MM.1S (cell line): ENCODE results near the gene WDFY3.

Experiments
- DNase-seq: peaks from one replicate; pipeline ENCODE4 v3.0.0-alpha.2; 2015
- H2AFZ ChIP-seq: fragments of 300-600 bp; sonication (generic); 2 replicates; pipeline ENCODE4 v1.6.0; 2016; ENCODE audit warnings: antibody characterized with exemption, low read length
- H3F3A ChIP-seq: fragments of 300-600 bp; sonication (generic); 2 replicates; pipeline ENCODE4 v1.6.1; 2016; ENCODE audit warnings: mild to moderate bottlenecking, antibody characterized with exemption, low read length, moderate library complexity, mixed read lengths; ENCODE audit not compliant: insufficient read depth
- H3K27ac ChIP-seq: fragments of 300-600 bp; sonication (generic); 2 replicates; pipeline ENCODE4 v1.5.1; 2016; ENCODE audit warnings: mild to moderate bottlenecking, low read length
- H3K27me3 ChIP-seq: fragments of 300-600 bp; sonication (generic); replicated peaks from 2 replicates; pipeline ENCODE4 v1.6.0; 2016; ENCODE audit warnings: low read length; ENCODE audit not compliant: insufficient read depth
- H3K36me3 ChIP-seq: fragments of 300-600 bp; sonication (generic); replicated peaks from 2 replicates; pipeline ENCODE4 v1.6.1; 2016; ENCODE audit warnings: mild to moderate bottlenecking, low read length, mixed read lengths; ENCODE audit not compliant: insufficient read depth
- H3K4me1 ChIP-seq: fragments of 300-600 bp; sonication (generic); 2 replicates; pipeline ENCODE4 v1.6.1; 2016; ENCODE audit warnings: low read length, mixed read lengths
- H3K4me2 ChIP-seq: fragments of 300-600 bp; sonication (generic); 2 replicates; pipeline ENCODE4 v1.6.0; 2016; ENCODE audit warnings: low read depth, low read length
- H3K4me3 ChIP-seq: fragments of 300-600 bp; sonication (generic); 2 replicates; pipeline ENCODE4 v1.5.1; 2016; ENCODE audit warnings: low read length, mixed read lengths
- H3K79me2 ChIP-seq: fragments of 300-600 bp; sonication (generic); 2 replicates; pipeline ENCODE4 v1.6.1; 2016; ENCODE audit warnings: mixed run types, low read length, mixed read lengths
- H3K9ac ChIP-seq: fragments of 300-600 bp; sonication (generic); 2 replicates; pipeline ENCODE4 v1.6.1; 2016; ENCODE audit warnings: low read length, mixed read lengths
- H3K9me2 ChIP-seq: fragments of 300-600 bp; sonication (generic); replicated peaks from 2 replicates; pipeline ENCODE4 v1.6.1; 2016; ENCODE audit warnings: mild to moderate bottlenecking, low read length, mixed read lengths; ENCODE audit not compliant: insufficient read depth
- H3K9me3 ChIP-seq: fragments of 300-600 bp; sonication (generic); replicated peaks from 2 replicates; pipeline ENCODE4 v1.6.1; 2016; ENCODE audit warnings: mild to moderate bottlenecking, low read length, mixed read lengths; ENCODE audit not compliant: insufficient read depth
- H4K20me1 ChIP-seq: fragments of 300-600 bp; sonication (generic); 2 replicates; pipeline ENCODE4 v1.6.1; 2016; ENCODE audit warnings: mild to moderate bottlenecking, low read length, moderate library complexity, mixed read lengths; ENCODE audit not compliant: insufficient read depth
- EZH2 ChIP-seq: fragments of 300-600 bp; sonication (generic); optimal IDR thresholded peaks from 2 replicates; pipeline ENCODE3; 2017; ENCODE audit warnings: low read depth, mild to moderate bottlenecking, antibody characterized with exemption, low read length, mixed read lengths
- EZH2phosphoT487 ChIP-seq: fragments of 300-600 bp; sonication (generic); IDR thresholded peaks from 2 replicates; pipeline ENCODE4 v1.6.1; 2018; ENCODE audit warnings: antibody characterized with exemption, low read length
- TF ChIP-seq, protein P1 (sequence below): fragments of 300-600 bp; sonication (generic); IDR thresholded peaks from 2 replicates; pipeline ENCODE4 v1.5.1; 2016; ENCODE audit warnings: antibody characterized with exemption, low read length, mixed read lengths

Gene WDFY3

DNA sequence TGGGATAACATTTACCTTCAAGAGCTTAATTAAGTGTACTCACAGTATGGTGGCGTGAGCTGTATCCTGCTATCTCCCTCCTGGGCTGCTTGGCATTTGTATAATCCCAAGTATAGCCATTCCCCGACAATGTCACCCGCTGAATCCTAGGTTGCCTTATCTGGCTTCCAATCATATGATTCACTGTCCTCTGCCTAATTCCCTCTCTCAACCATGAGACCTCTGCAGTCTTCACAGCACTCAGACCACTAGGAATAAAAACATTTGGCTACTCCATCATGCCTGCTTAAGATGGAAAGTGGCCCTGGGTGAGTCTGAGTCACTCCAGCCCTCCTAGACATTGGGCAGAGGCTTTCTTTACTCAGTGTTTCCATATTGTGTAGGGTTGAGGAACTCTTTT lies 28.9 kb upstream of the WDFY3 start:
- Histone ChIP-seq H3F3A (no peaks in the 10 kb centered on the region), H3K27me3 (no peaks in the 10 kb centered on the region), H3K9me3 (no peaks in the 10 kb centered on the region), H3K27ac (no peak overlapping the region), H3K79me2 (no peaks in the 10 kb centered on the region), H3K9me2 (no peaks in the 10 kb centered on the region), H3K4me2 (no peak overlapping the region), H3K4me1 (no peaks in the 10 kb centered on the region), H3K36me3 (no peaks in the 10 kb centered on the region), H3K4me3 (no peak overlapping the region), H2AFZ (no peak overlapping the region), H4K20me1 (no peaks in the 10 kb centered on the region), H3K9ac (no peak overlapping the region)
- DNase-seq: no peak
- TF ChIP-seq, protein P1, sequence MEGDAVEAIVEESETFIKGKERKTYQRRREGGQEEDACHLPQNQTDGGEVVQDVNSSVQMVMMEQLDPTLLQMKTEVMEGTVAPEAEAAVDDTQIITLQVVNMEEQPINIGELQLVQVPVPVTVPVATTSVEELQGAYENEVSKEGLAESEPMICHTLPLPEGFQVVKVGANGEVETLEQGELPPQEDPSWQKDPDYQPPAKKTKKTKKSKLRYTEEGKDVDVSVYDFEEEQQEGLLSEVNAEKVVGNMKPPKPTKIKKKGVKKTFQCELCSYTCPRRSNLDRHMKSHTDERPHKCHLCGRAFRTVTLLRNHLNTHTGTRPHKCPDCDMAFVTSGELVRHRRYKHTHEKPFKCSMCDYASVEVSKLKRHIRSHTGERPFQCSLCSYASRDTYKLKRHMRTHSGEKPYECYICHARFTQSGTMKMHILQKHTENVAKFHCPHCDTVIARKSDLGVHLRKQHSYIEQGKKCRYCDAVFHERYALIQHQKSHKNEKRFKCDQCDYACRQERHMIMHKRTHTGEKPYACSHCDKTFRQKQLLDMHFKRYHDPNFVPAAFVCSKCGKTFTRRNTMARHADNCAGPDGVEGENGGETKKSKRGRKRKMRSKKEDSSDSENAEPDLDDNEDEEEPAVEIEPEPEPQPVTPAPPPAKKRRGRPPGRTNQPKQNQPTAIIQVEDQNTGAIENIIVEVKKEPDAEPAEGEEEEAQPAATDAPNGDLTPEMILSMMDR: no peak
- no peak for TF ChIP-seq EZH2phosphoT487
- TF ChIP-seq EZH2: no peak

DNA sequence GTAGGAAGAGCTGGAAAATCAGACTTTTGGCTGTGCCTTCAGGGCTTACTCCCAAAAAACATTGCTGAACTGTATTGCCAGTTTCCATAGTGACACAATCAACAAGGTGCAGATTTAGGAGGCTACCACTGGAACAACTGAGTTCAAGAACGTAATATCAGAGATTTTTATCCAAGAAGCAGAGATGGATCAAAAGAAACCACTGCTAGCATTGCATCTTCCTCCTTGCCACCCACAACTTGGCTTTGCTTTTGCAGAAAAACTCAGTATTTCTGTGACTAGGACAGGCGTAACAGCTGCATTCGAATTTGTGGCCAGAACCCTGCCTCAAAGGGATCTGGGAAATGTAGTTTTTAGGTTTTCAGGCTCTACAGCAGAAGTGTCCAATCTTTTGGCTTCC lies 27.8 kb upstream of the WDFY3 start:
- Histone ChIP-seq H4K20me1 (no peaks in the 10 kb centered on the region), H3K4me3 (no peak overlapping the region), H3K9me2 (no peaks in the 10 kb centered on the region), H3K27me3 (no peaks in the 10 kb centered on the region), H3K9ac (no peak overlapping the region), H3K4me2 (no peak overlapping the region), H3K36me3 (no peaks in the 10 kb centered on the region), H3K9me3 (no peaks in the 10 kb centered on the region), H3F3A (no peaks in the 10 kb centered on the region), H3K27ac (no peak overlapping the region), H3K79me2 (no peaks in the 10 kb centered on the region), H2AFZ (no peak overlapping the region), H3K4me1 (no peaks in the 10 kb centered on the region)
- TF ChIP-seq, protein P1: no peak
- TF ChIP-seq EZH2: no peak
- TF ChIP-seq EZH2phosphoT487: no peak
- DNase-seq: no peak

DNA sequence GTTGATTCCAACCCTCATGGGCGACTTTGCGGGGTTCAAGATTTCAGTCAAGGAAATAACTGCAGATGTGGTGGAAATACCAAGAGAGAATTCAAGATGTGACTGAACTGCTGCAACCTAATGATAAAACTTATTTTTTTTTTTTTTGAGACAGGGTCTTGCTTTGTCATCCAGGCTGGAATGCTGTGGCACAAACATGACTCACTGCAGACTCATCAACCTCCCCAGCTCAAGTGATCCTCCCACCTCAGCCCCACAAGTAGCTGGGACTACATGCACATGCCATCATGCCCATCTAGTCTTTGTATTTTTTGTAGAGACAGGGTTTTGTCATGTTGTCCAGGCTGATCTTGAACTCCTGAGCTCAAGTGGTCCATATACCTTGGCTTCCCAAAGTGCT lies 19.5 kb upstream of the WDFY3 start:
- Histone ChIP-seq H3K79me2 (no peaks in the 10 kb centered on the region), H3K4me1 (no peaks in the 10 kb centered on the region), H3K4me2 (no peak overlapping the region), H4K20me1 (no peaks in the 10 kb centered on the region), H3K27ac (no peak overlapping the region), H3K4me3 (no peak overlapping the region), H3K9me3 (no peaks in the 10 kb centered on the region), H3F3A (no peaks in the 10 kb centered on the region), H3K9me2 (no peaks in the 10 kb centered on the region), H3K36me3 (no peaks in the 10 kb centered on the region), H3K9ac (no peak overlapping the region), H2AFZ (no peak overlapping the region), H3K27me3 (no peaks in the 10 kb centered on the region)
- no peak for DNase-seq
- no peak for TF ChIP-seq EZH2phosphoT487
- no peak for TF ChIP-seq EZH2
- TF ChIP-seq, protein P1: no peak

DNA sequence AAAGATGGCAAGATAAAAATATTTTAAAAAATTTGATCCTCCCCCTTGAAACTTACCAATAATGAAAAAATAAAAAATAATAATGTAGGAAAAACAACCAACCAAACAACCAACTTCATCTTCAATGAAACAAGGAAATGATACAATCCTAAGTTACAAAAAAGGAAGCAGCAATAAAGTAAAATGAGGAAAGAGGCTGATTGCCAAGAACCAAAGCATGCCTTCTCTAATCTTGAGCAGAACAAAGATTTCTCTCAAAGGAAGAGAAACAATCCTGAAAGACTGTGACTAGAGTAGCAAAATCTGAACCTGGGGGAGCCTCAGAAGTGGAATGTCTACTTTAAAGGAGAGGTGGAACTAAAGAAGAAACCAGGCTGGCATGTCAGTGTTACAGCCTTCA lies 10.9 kb upstream of the WDFY3 start:
- no peaks in the 10 kb centered on the region for H3K9me2 ChIP-seq
- no peak for TF ChIP-seq EZH2phosphoT487
- no peak for TF ChIP-seq EZH2
- TF ChIP-seq, protein P1: no peak
- H3K27ac ChIP-seq: no peak overlapping the region
- H2AFZ ChIP-seq: no peak overlapping the region
- no peaks in the 10 kb centered on the region for H3K79me2 ChIP-seq
- no peaks in the 10 kb centered on the region for H3F3A ChIP-seq
- H3K4me1 ChIP-seq: no peaks in the 10 kb centered on the region
- no peaks in the 10 kb centered on the region for H3K9me3 ChIP-seq
- no peaks in the 10 kb centered on the region for H3K36me3 ChIP-seq
- DNase-seq: no peak
- H3K27me3 ChIP-seq: no peaks in the 10 kb centered on the region
- no peak overlapping the region for H3K4me3 ChIP-seq
- H4K20me1 ChIP-seq: no peaks in the 10 kb centered on the region
- H3K4me2 ChIP-seq: no peak overlapping the region
- no peak overlapping the region for H3K9ac ChIP-seq
